HepG2 (cell line): ENCODE data around the gene PDILT. TPM values are rescaled to one million over a fixed set of nuclear protein-coding genes. Genes with fewer than 3 reads are reported as not detected.

Source experiments
- ATAC-seq: fragments of 200-7000 bp; cut with Tn5 transposase; 3 replicates; pipeline ENCODE4 v1.9.1; 2020; ENCODE audit warnings: mild to moderate bottlenecking, moderate library complexity
- BruUV-seq: library from RNA; stranded (reverse); fragments of 400-500 nt; replicated peaks from 2 replicates; lab custom pipeline; 2021; lab: Mats Ljungman, UMichigan
- CTCF ChIA-PET: fragments of 300-600 bp; formaldehyde crosslinking; extraction: SDS; loops from one replicate; lab custom pipeline; 2021; ENCODE audit warnings: low total read pairs, inconsistent platforms, low intra/inter-chr PET ratio; lab: Yijun Ruan, JAX
- POLR2A ChIA-PET: fragments of 350-600 bp; sonication (Branson Sonifier 250); formaldehyde crosslinking; loops from one replicate; lab custom pipeline; 2020; ENCODE audit warnings: antibody characterized with exemption, inconsistent platforms; lab: Yijun Ruan, JAX
- DNase-seq: peaks from one replicate; pipeline ENCODE4 v3.0.0-alpha.2; 2015; ENCODE audit warnings: low spot score
- FAIRE-seq: peaks from 3 replicates; lab custom pipeline; 2011; peaks lifted over from hg19 to GRCh38; lab: Jason Lieb, UNC
- H2AFZ ChIP-seq: one replicate; pipeline ENCODE4 v1.6.1; 2011; ENCODE audit warnings: low read length, inconsistent platforms
- H3K27ac ChIP-seq: fragments of 300-600 bp; 3 replicates; pipeline ENCODE4 v1.8.0; 2011; ENCODE audit warnings: mixed run types, mild to moderate bottlenecking, mixed read lengths, low read length, inconsistent platforms; ENCODE audit not compliant: insufficient read depth; ENCODE audit errors: extremely low read length
- H3K27me3 ChIP-seq, 2 experiments: fragments of 200-600 bp in 1 of 2; 2 replicates in 1 of 2; 3 replicates in 1 of 2; pipeline versions ENCODE4 v1.6.0 to v1.8.0; 2011; ENCODE audit warnings: low read length in 2 of 2, mild to moderate bottlenecking in 2 of 2, moderate library complexity in 2 of 2, inconsistent platforms in 1 of 2; ENCODE audit not compliant: insufficient read depth in 2 of 2, control insufficient read depth in 1 of 2
- H3K36me3 ChIP-seq, 2 experiments: fragments of 200-600 bp in 1 of 2; replicated peaks in 1 of 2; 2 replicates in 1 of 2; 3 replicates in 1 of 2; pipeline versions ENCODE4 v1.5.1 to v1.8.0; 2011; ENCODE audit warnings: low read length in 2 of 2, inconsistent platforms in 1 of 2; ENCODE audit not compliant: insufficient read depth in 2 of 2, control insufficient read depth in 1 of 2
- H3K4me1 ChIP-seq: 2 replicates; pipeline ENCODE4 v1.5.1; 2012; ENCODE audit warnings: low read length, inconsistent platforms; ENCODE audit not compliant: insufficient read depth
- H3K4me2 ChIP-seq: 2 replicates; pipeline ENCODE4 v1.6.0; 2011; ENCODE audit warnings: low read depth, low read length, inconsistent platforms
- H3K4me3 ChIP-seq, 3 experiments: fragments of 200-600 bp in 1 of 3; sonication (generic), shearing (Covaris generic) in 1 of 3; replicated peaks in 1 of 3; 2 replicates each; pipeline ENCODE4 v1.5.1; 2011 to 2016; ENCODE audit warnings: low read length in 3 of 3, inconsistent platforms in 2 of 3, low read depth in 2 of 3, mild to moderate bottlenecking in 2 of 3, control low read depth in 1 of 3, mixed read lengths in 1 of 3; ENCODE audit not compliant: insufficient read depth in 1 of 3
- H3K79me2 ChIP-seq: one replicate; pipeline ENCODE4 v1.6.1; 2011; ENCODE audit warnings: low read length, inconsistent platforms; ENCODE audit not compliant: insufficient read depth
- H3K9ac ChIP-seq: 2 replicates; pipeline ENCODE4 v1.6.0; 2011; ENCODE audit warnings: mild to moderate bottlenecking, low read depth, low read length, inconsistent platforms; ENCODE audit not compliant: insufficient read depth
- H3K9me3 ChIP-seq: 2 replicates; pipeline ENCODE4 v1.5.1; 2012; ENCODE audit warnings: mild to moderate bottlenecking, low read length
- H4K20me1 ChIP-seq: 2 replicates; pipeline ENCODE4 v1.6.0; 2011; ENCODE audit warnings: inconsistent platforms, mild to moderate bottlenecking, low read length, moderate library complexity; ENCODE audit not compliant: insufficient read depth
- ISX ChIP-seq: sonication (generic); formaldehyde crosslinking; conservative IDR thresholded peaks from 2 replicates; pipeline ENCODE4 v1.5.0; 2020; ENCODE audit warnings: missing genetic modification reagents
- LRRFIP1 ChIP-seq: sonication (generic); formaldehyde crosslinking; conservative IDR thresholded peaks from 2 replicates; pipeline ENCODE4 v1.4.0; 2020; ENCODE audit warnings: missing genetic modification reagents
- MED1 ChIP-seq: sonication (generic); formaldehyde crosslinking; IDR thresholded peaks from 2 replicates; pipeline ENCODE4 v1.4.0; 2020; ENCODE audit warnings: missing genetic modification reagents
- MNT ChIP-seq: fragments of 450-650 bp; IDR thresholded peaks from 2 replicates; pipeline ENCODE4 v1.6.1; 2016
- NR1H2 ChIP-seq: sonication (generic); formaldehyde crosslinking; IDR thresholded peaks from 2 replicates; pipeline ENCODE4 v1.8.1; 2022; ENCODE audit warnings: low read depth, missing genetic modification reagents, borderline replicate concordance
- PREB ChIP-seq: sonication (generic); formaldehyde crosslinking; IDR thresholded peaks from 2 replicates; pipeline ENCODE4 v1.4.0; 2020; ENCODE audit warnings: missing genetic modification reagents
- SNAPC4 ChIP-seq: sonication (generic); formaldehyde crosslinking; IDR thresholded peaks from 2 replicates; pipeline ENCODE4 v1.4.0; 2020; ENCODE audit warnings: mild to moderate bottlenecking, missing genetic modification reagents
- STAT5B ChIP-seq: sonication (generic); formaldehyde crosslinking; IDR thresholded peaks from 2 replicates; pipeline ENCODE4 v1.4.0; 2020; ENCODE audit warnings: missing genetic modification reagents
- TEAD3 ChIP-seq: optimal IDR thresholded peaks from 2 replicates; pipeline ENCODE3; 2016; ENCODE audit warnings: borderline replicate concordance
- YEATS2 ChIP-seq: sonication (generic); formaldehyde crosslinking; IDR thresholded peaks from 2 replicates; pipeline ENCODE4 v1.4.0; 2020; ENCODE audit warnings: missing genetic modification reagents, borderline replicate concordance
- ZNF607 ChIP-seq: sonication (generic); formaldehyde crosslinking; IDR thresholded peaks from 2 replicates; pipeline ENCODE4 v1.5.1; 2020; ENCODE audit warnings: missing genetic modification reagents, mild to moderate bottlenecking, borderline replicate concordance
- WGBS: methylation state at CpG from one replicate; pipeline ENCODE4 v1.1.6; 2017; ENCODE audit warnings: low lambda C conversion rate; 5-methylcytosine and 5-hydroxymethylcytosine counted together
- in situ Hi-C: cut with HindIII; loops from 2 replicates; pipeline ENCODE4 v1.10.0; 2017; ENCODE audit warnings: low pct_unique_long_range_greater_than_20kb; ENCODE audit not compliant: extremely low pct_ligation_motif_present
- intact Hi-C: fragments of 100-400 bp; cut with micrococcal nuclease; formaldehyde crosslinking; loops from one replicate; pipeline ENCODE4 v1.10.0; 2022; ENCODE audit not compliant: unreplicated experiment
- polyA plus RNA-seq, 8 experiments: library from polyadenylated mRNA; depleted of rRNA in 3 of 8; stranded (reverse) in 7 of 8; unstranded in 1 of 8; fragments of >200 nt; fragmentation: Illumina TruSeq in 4 of 8; extraction: Trizol in 4 of 8; gene quantifications; 2 replicates each; pipeline versions ENCODE4 v1.2.1 to v1.2.3, GENCODE V29; 2011 to 2016; ENCODE audit warnings: low read depth in 4 of 8, missing spikeins in 1 of 8, mixed read lengths in 1 of 8; ENCODE audit not compliant: insufficient read depth in 1 of 8
- total RNA-seq, 5 experiments: library from RNA; depleted of rRNA; stranded (reverse); fragments of >200 nt; fragmentation: Illumina TruSeq; extraction: Trizol; gene quantifications; 2 replicates each; pipeline ENCODE4 v1.2.3, GENCODE V29; 2016; ENCODE audit warnings: low read depth in 1 of 5

PDILT gene
- total and polyA plus RNA-seq, 2 of the 13 experiments (the other 11 are each of a cell fraction or from before 2014, with no cell fraction given) = not detected

- Histone ChIP-seq H3K27ac (no peak overlapping the region), H3K79me2 (no peaks in the 10 kb centered on the region), H3K36me3 (no peaks in the 10 kb centered on the region), H3K9ac (no peak overlapping the region), H3K4me1 (peaks cover 27% of the 10 kb centered on the region), H3K27me3 (no peaks in the 10 kb centered on the region; a peak in 1 of 5 replicates), H4K20me1 (no peaks in the 10 kb centered on the region), H3K9me3 (no peaks in the 10 kb centered on the region), H2AFZ (no peak overlapping the region), H3K4me2 (no peak overlapping the region), H3K4me3 (no peak overlapping the region)
- DNase-seq (no peak), ATAC-seq (no peak), FAIRE-seq (peak; percentile 4)
- intact Hi-C loops (no loop called here), in situ Hi-C loops (no loop called here)
- POLR2A ChIA-PET = no interaction called here
- CTCF ChIA-PET = no interaction called here
- 11% methylated on average over 3 of the region's 3 CpGs for WGBS
- BruUV-seq = no TSS peak
- no peak for TF ChIP-seq NR1H2
- no peak for TF ChIP-seq YEATS2 (CRISPR knock-in tag)
- no peak for TF ChIP-seq STAT5B (CRISPR knock-in tag)
- no peak for TF ChIP-seq ISX (CRISPR knock-in tag)
- no peak for TF ChIP-seq SNAPC4 (CRISPR knock-in tag)
- no peak for TF ChIP-seq TEAD3 (CRISPR knock-in tag)
- TF ChIP-seq PREB (CRISPR knock-in tag) = no peak
- no peak for TF ChIP-seq MED1 (CRISPR knock-in tag)
- TF ChIP-seq LRRFIP1 = no peak
- 0 out of 2 replicates have a peak, but pooled peaks have one; percentile 5 for TF ChIP-seq ZNF607 (CRISPR knock-in tag)
- TF ChIP-seq MNT = no peak
Measured at GRCh38 chr16:20326321-20326720, 78.2 kb downstream of the PDILT start.
